Activated CD4-positive, alpha-beta T cell treated with anti-CD3 and anti-CD28 coated beads, Interleukin-2, amount 50 U/mL, for 24 hours (primary cell): ENCODE data around the gene CARD10.

Experiments used
- DNase-seq, 2 donors: peaks; one replicate each; pipeline ENCODE4 v3.0.0-alpha.2; 2020; ENCODE audit warnings: low read depth in 1 of 2, low spot score in 1 of 2

Gene CARD10

DNA sequence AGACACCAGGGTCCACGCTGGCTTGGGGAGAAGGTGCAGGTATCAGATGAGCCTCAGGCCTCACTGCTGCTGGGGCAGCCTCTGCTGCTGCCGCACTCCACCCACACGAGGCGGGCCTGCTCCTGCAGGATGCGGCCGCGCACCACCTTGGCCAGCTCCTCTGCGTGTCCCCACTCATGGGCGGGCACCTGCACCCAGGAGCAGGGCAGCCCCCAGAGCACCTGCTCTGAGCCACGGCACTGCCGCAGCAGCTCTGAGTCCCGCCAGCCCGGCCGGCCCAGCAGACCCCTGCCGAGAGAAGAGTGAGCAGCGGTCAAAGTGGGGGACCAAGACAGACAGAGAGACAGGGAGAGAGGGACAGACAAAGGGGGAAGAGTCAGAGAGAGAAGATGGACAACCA is 28.1 kb downstream of the CARD10 start:
- no peak for DNase-seq

DNA sequence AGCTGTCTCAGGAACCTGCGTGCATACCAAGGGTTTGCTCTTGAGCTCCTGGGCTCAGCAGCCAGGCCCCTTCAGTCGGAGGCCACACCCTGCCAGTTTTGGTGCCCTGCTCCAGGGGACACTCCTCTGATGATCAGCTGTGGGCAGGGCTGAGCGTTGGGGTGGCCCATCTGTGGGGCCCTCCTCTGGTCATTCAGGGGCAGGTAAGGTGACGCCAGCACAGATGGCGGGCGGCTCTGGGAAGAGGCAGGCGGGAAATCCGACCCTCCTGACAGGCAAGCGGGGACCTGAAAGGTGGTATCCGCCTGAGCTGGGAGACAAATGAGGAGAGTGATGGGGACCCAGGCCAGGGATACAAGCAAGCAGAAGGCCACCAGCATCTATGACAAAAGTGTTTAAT is 29.2 kb downstream of the CARD10 start:
- no peak for DNase-seq

DNA sequence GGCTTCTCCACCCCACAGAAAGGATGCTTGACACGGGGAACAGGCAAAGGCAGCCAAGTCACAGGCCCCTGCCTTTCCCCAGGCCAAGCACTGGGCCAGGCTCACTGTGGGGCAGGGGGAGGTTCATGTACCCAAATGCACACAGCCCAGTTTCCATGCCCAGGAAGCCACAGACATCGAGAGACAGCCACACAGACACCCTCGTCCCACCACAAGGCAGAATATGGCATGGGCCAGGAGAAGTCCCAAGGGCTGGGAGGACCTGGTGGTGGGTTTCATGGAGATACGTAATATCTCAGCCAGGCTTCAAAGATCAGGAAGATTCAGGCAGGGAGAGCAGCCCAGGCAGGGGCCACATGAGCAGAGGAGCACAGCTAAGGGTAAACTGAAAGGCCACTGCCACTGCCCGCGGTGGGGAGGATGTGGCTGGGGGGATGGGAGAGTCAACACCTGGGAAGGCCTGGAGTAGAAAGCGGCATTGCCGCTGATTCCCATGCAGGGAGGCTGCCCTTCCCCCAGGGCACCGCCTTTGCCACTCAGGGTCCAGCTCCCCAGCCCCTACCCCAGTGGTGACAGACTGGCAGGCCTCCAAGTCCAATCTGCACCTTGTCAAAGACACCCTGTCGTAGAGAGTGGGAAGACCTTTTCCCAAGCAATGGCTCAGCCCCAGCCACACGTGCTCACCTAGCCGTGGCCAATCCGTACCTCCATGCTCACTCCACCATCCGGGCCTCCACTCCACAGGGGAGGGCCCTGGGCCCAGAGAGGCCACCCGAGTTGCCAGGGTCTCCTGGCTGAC is 30.7 kb downstream of the CARD10 start:
- no peak for DNase-seq

DNA sequence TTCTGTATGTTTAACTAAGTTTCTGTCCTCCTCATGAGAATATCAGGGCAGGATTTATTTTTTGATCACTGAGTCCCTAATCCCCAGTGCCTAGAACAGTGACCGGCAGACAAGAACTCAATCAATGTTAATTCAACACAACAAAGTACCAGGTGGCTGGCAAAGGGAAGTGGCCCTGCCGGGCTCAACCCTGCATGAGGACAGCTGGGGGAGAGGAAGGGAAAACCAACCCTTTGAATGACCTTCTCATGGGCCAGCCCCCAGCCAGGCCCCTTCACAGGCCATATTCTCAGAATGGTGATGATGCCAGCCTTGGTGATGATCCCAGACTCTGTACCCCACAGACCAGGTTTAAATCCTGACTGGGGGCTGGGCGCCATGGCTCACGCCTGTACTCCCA is 31.6 kb downstream of the CARD10 start:
- DNase-seq = no peak

DNA sequence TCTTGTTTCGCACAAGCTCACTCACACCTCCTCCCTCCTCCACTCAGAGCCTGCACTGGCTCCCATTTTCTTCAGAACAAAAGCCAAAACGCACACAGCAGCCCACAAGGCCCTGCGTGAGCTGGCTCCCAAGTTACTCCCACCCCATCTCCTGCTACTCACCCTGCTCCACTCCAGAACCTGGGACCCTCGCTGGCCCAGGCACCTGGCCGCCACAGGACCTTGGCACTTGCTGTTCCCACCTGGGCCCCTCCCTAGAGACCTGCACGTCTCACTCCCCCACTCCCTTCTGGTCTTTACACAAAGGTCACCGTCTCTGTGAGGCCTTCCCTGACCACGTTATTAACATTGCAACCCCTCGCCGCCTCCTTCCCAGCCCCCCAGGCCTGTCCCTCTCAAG is 32.1 kb downstream of the CARD10 start:
- no peak for DNase-seq

DNA sequence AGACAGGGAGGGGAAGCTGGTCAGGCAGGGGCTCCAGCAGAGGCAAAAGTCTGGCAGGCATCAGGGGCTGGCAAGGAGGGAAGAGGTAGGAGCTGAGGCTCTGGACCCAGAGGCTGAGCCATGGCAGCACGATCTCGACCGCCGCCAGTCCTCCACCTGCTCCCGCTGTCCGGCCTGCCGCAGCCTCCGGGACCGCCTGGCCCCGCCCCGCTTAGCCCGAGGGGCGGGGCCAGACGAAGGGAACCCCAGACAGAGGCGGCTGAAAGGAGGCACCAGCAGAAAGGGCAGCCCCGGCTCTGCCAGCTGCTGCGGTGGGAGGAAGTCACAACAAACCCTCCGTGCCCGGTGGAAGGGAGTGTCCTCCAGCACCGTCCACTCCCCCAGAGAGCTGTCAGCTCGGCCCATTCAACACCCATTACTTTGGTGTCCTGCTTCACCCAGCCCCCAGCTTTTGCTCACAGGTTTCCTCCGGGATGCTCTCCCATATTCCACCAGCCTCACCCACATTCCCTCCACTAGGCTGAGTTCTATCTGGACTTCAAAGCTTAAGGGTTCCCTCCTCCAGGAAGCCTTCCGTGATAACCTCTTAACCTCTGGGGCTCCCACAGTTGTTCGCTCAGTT is 32.9 kb downstream of the CARD10 start, which contains the start of gene MFNG:
MFNG (minus strand) TSS at position 161 of the 622 bp plus-strand sequence. CDS start 207 bp downstream, outside the sequence.
- DNase-seq = peak; percentile 49 to 63

DNA sequence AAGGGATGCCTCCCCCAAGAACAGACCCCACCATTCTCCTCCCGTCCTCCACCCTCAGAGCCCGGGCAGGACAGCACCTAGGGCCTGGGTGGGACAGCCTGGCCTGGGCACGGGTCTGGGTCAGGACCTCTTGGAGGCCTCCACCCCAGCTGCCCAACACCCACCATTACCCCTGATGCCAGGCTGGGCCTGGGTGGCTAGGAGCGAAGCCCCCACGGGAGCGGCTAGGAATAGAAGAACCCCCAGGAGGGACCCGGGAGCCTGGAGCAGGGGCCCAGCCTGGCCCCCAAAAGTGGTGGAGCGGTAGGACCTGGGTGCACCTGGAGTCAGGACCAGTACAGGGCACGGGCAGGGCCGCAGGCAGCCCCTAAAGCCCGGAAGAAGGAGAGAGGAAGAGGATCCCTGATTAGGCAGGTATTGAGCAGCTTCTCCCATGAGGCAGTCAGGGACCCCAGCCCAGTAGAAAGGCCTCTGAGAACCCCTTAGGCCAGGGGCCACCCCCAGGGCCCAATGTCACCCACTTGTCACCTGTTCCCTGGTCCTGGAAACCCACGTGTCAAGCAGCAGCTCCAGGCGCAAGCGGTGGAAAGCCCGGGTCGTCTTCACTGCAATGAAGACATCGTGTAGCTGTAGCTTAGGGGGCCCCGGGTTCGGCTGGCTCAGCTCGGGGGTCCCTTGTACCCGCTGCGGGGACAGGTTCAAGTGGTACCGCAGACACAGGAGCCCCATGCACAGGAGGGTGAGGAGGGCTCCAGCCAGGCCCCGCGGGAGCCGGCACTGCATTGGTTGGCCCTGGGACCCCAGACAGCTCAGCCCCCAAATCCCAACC is 33.6 kb downstream of the CARD10 start:
- peak in 1 of 2 donors; percentile 28 for DNase-seq

DNA sequence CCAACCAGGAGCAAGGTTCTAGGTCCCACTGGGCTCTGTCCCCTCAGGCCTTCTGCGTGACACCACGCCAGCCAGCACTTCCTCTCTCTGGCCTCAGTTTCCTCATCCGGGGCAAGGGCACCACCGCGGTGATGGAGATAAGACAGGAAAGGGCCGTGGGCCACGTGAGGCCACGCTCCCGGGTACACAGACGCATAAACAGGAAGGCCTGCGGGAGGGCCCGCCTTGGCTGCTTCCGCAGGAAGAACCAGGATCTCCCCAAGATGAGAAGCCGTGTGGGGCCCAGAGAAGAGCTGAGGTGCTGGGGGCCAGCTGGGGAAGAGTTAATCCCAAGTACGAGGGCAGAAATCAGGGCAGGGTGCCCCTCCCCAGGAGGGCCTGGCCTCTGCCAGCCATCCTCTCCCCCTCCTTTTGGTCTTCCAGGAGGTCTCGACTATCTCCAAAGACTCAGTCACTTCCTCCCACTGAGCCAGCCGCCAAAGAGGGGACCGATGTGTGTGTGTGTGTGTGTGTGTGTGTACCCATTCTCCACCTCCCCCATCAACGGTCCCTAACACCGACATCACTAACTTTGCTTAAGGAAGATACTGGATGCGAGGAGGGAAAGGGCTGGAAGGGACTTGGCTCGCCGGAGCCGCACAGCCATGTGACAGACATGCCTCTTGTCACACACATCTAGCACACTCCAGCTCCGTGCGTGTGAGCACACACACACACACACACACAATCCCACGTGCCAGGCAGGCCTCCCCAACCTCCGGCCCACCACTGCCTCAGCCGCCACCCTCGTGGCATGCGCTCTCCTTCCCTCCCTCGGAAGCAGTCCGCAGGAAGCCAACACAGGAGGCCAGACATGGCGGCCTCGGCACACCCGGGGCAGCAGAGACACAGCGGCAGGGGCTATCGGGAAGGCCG is 34.5 kb downstream of the CARD10 start:
- peak; percentile 54 to 81 for DNase-seq

DNA sequence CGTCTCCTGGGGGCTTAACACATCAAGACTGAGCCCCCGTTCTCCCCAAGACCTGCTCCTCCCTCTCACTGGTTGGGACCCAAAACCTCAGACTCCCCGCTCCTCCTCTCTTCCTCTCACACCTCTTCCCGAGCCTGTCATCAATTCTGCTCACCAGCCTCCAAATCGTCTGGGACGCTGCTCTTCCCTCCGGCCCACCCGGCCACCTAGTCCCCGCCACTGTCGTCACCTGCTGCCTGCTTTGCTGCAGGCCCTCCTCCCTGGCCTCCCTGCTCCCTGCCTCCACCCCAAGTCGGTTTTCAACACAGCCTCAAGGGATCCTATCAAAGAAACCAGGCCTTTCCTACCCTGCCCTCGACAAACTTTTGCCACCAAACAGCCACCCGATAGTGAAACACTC is 36.2 kb downstream of the CARD10 start:
- no peak for DNase-seq

DNA sequence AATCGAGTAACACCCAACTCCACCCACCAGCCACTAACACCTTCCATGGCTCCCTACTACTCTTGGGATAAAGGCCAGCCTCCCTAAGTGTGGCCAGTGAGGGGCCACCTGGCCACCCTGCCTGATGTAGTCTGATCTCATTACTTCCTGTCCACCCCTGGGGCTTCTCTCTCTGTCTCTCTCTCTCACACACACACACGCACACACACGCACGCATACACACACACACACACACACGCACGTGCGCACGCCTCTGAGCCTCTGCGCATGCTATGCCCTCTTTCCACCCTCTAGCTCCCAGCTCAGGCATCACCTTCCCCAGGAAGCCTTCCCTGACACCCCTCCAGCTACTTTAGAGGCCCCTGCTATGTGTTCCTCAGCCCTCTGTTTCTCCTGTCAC is 37.0 kb downstream of the CARD10 start:
- no peak for DNase-seq

DNA sequence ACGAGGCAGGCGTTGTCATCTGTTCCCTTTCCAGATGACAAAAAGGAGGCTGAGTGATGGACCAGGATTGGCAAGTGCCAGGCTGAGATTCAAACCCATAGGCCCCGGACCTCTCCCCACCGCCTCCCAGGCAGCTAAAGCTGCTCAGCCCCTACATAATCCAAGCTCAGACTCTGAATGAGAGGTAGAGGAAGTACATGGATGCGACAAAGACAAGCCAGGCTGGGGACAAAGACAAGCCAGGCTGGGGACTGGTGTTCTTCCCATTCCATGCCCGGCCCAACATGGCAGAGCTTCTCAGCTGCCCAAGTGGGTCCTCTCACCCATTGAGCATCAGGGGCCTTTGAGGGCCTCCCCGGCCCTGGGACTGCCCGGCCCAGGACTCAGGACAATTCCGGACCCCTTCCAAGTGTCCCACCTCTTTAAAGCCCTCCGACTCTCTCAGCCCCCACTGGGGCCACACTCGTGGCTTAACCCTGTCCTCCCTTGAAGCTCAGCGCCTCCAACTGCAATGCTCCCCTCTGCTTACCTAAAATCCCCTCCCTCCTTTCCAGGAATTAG is 37.8 kb downstream of the CARD10 start:
- DNase-seq = no peak

DNA sequence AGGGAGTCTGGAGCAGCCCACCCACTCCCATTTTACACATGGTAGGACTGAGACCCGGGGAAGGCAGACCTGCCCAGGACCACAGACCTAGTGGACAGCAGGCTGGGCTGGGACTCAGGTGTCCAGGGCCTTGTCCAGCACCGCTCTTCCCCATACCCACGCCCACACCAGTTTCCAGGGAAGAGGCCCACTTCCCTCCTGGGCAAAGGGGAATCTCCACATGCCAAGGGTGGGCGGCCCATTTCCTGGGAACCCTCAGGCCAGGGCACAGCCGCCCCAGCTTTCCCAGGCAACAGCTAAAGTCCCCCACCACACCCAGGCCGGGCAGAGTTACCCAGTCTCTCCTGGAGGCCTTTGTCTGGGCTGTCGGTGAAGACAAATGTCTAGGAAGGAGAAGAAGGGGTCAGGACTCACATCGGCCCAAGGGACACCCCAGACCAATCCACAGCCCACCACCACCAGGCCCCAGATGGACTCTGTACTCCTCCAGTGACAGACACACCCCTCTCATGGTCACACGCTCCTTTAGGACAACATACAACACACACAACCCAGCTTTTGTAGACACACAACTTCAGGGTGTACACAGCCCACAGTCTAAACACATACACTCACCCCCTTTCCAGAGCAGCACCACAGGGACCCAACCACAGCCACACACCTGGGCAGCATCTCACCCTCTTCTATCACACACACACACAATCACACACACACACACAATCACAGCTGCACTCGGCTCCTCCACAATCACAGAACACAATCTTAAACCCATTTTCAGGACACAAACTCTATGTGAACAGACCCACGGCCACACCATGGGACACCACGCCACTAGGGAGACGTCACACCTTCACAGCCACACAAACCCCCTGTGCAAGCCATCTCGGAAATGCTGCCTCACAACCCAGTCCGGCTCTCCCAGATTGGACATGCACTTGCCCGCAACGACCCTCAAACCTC is 38.5 kb downstream of the CARD10 start:
- no peak for DNase-seq

DNA sequence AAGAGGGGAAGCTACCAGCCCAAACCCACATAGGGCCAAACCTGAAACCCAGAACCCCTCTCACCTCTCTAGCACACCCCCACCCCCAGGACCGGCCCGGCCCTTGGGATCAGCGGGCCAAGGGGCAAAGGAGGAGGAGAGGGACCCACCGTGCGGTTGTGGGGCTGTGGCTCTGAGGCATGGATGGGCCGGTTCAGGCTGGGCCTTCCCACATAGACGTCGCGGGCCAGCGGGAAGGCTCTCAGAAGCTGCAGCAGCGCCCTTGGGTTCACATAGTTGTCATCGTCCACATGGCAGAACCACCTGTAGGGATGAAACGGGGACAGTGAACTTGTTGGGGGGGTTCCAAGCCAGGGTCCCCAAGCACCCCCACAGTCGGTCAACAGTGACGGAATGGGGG is 40.0 kb downstream of the CARD10 start:
- no peak for DNase-seq

DNA sequence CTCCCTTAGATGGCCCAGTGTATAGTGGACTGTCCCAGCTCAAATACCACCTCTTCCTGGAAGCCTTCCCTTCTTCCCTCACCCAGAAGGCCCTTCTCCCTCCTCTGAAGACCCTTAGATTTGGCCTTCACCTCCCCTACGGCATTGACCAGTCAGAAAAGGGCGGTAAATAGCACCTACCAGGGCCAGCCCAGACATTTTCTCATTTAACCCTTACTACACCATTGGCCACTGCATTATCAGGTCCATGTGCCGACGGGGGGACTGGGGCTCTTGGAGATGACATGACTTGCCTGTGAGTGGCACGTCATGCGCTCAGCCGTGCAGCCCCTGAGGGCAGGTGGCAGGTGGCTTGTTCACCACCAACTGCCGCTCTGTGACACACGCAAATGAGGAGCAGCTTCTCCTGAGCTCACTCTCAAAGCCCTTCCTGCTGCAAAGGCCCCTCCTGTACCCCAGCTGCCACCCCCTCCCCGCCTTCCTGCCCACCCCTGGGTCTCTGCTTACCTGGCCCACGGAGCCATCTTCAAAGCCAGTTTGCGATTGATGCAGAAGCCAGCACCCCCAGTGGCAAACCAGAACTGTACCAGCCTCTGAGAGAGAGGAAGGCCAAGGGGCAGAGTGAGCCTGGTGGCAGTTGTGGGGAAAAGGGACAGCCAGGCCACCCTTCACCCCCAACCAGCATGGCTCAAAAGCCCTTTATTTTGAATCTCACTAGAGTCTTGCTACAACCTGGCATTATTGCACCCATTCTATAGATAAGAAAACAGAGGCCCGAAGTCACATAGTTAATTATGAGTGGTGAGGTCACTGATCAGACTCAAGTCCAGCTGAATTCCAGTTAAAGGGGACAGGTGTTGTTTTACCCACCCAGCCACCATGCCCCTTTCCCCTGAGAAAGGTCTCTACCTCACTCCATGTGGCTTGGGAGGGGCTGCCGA is 42.6 kb downstream of the CARD10 start:
- DNase-seq = no peak

DNA sequence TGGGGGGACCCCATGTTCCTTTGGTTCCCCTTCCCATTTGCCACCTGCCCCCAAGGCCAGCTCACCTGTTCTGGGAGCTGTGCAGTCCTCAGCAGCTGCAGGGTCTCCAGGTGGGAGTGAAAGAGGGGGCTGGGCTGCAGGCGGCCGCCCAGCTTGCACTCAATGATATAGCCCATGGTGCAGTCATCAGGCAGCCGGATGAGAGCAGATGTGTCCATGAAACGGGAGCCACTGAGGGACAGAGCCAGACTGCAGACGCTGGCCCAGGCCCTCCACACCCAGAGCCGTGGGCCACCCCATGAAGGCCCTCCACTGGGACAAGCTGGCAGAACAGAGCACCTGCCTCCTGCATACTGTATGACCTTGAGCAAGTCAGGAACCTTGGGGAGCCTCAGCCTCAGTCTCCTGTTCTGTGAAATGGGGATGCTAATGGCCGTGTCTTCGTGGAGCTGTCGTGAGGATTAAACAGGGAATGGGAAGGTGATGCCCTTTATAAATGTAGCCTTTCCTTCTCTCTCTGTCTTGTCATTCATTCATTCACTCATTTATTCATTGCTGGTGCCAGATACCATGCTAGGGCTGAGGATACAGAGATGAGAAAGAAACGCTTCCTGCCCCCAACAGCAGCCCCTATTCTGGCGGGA is 44.6 kb downstream of the CARD10 start:
- DNase-seq = no peak

DNA sequence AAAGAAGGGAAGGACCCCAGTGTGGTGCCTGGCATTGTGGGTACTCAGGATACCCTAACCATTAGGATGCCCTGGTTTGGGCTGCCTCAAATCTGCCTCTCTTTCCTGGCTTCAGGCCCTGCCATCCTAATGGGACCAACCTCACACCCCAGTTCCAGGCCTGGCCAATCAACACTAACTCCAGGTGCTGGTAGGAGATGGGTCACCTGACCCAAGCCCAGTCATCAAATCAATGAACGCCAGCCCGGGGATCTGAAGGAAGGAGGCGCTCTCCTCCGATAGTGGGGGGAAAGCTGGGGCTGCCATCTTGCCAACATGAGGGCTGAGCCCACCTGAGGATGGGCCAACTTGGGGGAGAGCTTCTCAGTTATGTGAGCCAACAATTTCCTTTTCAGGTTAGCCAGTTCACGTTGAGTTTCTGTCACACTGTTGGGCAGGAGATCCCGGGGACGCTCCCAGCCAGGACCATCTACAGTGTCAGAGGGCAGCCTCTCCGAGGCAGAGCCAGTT is 45.7 kb downstream of the CARD10 start:
- DNase-seq = no peak

DNA sequence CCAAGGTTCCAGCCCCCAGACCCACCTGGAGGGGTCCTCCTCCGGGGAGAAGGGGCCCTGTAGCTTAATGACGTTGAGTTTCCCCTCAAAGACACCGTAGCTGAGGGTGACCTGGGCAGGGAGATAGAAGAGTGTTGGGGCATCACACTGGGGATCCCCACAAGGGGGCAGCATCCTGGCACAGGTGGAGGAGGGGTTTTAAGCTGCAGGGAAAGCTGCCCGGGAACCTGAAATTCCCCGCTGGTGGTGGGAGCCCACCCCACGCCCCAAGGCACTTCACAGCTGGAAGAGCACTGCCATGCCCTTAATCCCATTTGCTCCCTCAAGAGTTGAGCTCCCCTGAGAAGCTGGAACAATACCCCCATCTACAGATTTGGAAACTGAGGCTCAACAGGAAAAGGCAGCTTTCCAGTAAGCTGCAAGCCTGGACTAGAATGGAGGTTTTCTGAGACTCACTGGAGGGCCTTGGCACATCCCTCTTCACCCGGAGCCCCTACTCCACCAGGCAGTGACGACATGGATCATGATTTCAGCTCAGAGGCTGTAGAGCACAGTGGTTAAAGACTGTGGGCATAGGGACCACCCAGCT is 46.7 kb downstream of the CARD10 start:
- peak in 1 of 2 donors; percentile 13 for DNase-seq
